ENCODE data around the gene HACD3.

- TF ChIP-seq PPARA (CRISPR knock-in tag; IDR thresholded peaks at IDR 0.05; ENCODE audit: borderline replicate concordance) (no peak), TOX (CRISPR knock-in tag; IDR thresholded peaks at IDR 0.05; ENCODE audit: borderline replicate concordance) (no peak), POU6F1 (CRISPR knock-in tag; IDR thresholded peaks at IDR 0.05; ENCODE audit: borderline replicate concordance, low read depth) (no peak), PATZ1 (CRISPR knock-in tag; IDR thresholded peaks at IDR 0.05; ENCODE audit: borderline replicate concordance) (no peak), ZNF8 (CRISPR knock-in tag; IDR thresholded peaks at IDR 0.05) (no peak)
These were observed 13.0 kb upstream of the HACD3 start, which contains the start of gene DPP8 for GRCh38 chr15:65516997-65517865.
